Measurements from ENCODE around the gene FANCC.

FANCC gene

GRCh38 chr9:95292226-95292625, 25.3 kb downstream of the FANCC start:
- H3K27ac ChIP-seq = no peak overlapping the region
- TF ChIP-seq CTCF (conservative IDR thresholded peaks at IDR 0.05) = no peak
- no peak for TF ChIP-seq ZFX (IDR thresholded peaks at IDR 0.05)

DNA sequence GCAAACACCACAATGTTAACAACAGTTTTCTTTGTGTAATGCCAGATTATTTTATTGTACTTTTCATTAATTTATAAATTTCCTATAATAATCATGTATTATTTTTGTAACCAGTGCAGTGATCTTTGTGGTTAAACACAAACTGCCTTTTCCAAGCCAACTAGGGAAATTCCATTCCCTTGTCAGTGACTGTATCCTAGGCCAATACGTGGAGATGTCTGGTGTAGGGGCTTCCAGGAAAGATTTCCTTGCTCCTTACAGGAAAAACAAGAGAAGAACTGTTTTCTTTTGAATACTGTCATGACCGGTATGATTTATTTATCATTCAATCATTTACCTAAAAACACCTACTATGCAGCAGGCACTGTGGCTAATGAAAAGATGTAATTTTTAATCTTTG, 31.4 kb downstream of the FANCC start:
- H3K27ac ChIP-seq = no peak overlapping the region
- TF ChIP-seq ZFX (IDR thresholded peaks at IDR 0.05) (no peak), CTCF (conservative IDR thresholded peaks at IDR 0.05) (no peak)

GRCh38 chr9:95285307-95285706, 32.2 kb downstream of the FANCC start:
- H3K27ac ChIP-seq = no peak overlapping the region
- TF ChIP-seq CTCF (conservative IDR thresholded peaks at IDR 0.05) (no peak), ZFX (IDR thresholded peaks at IDR 0.05) (no peak)

GRCh38 chr9:95284162-95285080, 33.1 kb downstream of the FANCC start:
- TF ChIP-seq ZFX (IDR thresholded peaks at IDR 0.05) (no peak), CTCF (conservative IDR thresholded peaks at IDR 0.05) (no peak; the same call in 1 of the 2 replicates)
- no peak overlapping the region for H3K27ac ChIP-seq

DNA sequence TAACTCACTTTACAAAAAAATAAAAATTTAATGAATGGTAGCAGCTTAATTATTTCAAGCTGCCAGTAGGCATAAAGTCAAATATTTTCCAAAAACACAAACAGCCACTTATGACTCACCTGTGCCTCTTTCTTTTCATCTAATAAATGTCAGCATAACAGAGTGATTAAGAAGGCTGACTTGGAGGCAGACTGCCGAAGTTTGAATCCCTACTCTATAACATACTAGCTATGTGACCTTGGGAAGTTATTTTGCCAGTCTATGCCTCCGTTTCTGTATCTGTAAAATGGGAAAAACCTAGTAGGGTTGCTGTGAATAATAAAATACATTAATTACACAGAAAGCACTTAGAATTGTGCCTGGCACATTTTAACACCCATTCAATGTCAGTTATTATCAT, 33.8 kb downstream of the FANCC start:
- TF ChIP-seq ZFX (IDR thresholded peaks at IDR 0.05) (no peak), CTCF (conservative IDR thresholded peaks at IDR 0.05) (no peak)
- H3K27ac ChIP-seq = no peak overlapping the region

- TF ChIP-seq CTCF (conservative IDR thresholded peaks at IDR 0.05) = no peak
- no peak for TF ChIP-seq ZFX (IDR thresholded peaks at IDR 0.05)
- H3K27ac ChIP-seq = no peak overlapping the region
These were observed 35.2 kb downstream of the FANCC start for GRCh38 chr9:95282332-95282731.

GRCh38 chr9:95280745-95281144, 36.8 kb downstream of the FANCC start:
- H3K27ac ChIP-seq = no peak overlapping the region
- TF ChIP-seq ZFX (IDR thresholded peaks at IDR 0.05) (no peak), CTCF (conservative IDR thresholded peaks at IDR 0.05) (no peak)

All from C4-2B (cell line).